K562 (cell line): ENCODE results near the gene MAGI2. TPM values are rescaled to one million over a fixed set of nuclear protein-coding genes. Genes with fewer than 3 reads are reported as not detected.

Experiments
- ATAC-seq: fragments of 200-7000 bp; cut with Tn5 transposase; 3 replicates; pipeline ENCODE4 v1.9.1; 2020; ENCODE audit warnings: moderate library complexity
- BruUV-seq: library from RNA; stranded (reverse); fragments of 400-500 nt; replicated peaks from 2 replicates; lab custom pipeline; 2021; lab: Mats Ljungman, UMichigan
- CTCF ChIA-PET: fragments of 300-600 bp; formaldehyde crosslinking; extraction: SDS; loops from one replicate; lab custom pipeline; 2021; ENCODE audit warnings: low intra/inter-chr PET ratio; lab: Yijun Ruan, JAX
- POLR2A ChIA-PET: fragments of 300-600, 350-650 bp; sonication (Branson Sonifier 250); formaldehyde crosslinking; extraction: SDS; loops from one replicate; lab custom pipeline; 2021; ENCODE audit warnings: antibody characterized with exemption, inconsistent platforms; lab: Yijun Ruan, JAX
- DNase-seq, 4 experiments: peaks; one replicate each; pipeline versions ENCODE4 v3.0.0 to v3.0.0-alpha.2; 2011 to 2018; ENCODE audit warnings: low spot score in 3 of 4, mixed read lengths in 3 of 4; ENCODE audit errors: extremely low read depth in 1 of 4
- FAIRE-seq: peaks from 2 replicates; lab custom pipeline; 2011; peaks lifted over from hg19 to GRCh38; lab: Jason Lieb, UNC
- H2AFZ ChIP-seq: 2 replicates; pipeline ENCODE4 v1.6.0; 2011; ENCODE audit warnings: low read depth, low read length, control low read depth, inconsistent platforms
- H3K27ac ChIP-seq: fragments of 200-600 bp; 3 replicates; pipeline ENCODE4 v1.8.0; 2011; ENCODE audit warnings: low read depth, mild to moderate bottlenecking, control low read depth, inconsistent platforms, low read length, moderate library complexity, mixed read lengths; ENCODE audit errors: extremely low read depth
- H3K27me3 ChIP-seq, 2 experiments: fragments of 300-600 bp in 1 of 2; 2 replicates in 1 of 2; 3 replicates in 1 of 2; pipeline versions ENCODE4 v1.6.0 to v1.8.0; 2011; ENCODE audit warnings: inconsistent platforms in 2 of 2, low read length in 2 of 2, mild to moderate bottlenecking in 1 of 2, mixed read lengths in 1 of 2, moderate library complexity in 1 of 2; ENCODE audit not compliant: control insufficient read depth in 2 of 2, insufficient read depth in 2 of 2
- H3K36me3 ChIP-seq: fragments of 300-600 bp; 3 replicates; pipeline ENCODE4 v1.8.0; 2011; ENCODE audit warnings: mild to moderate bottlenecking, low read length, inconsistent platforms; ENCODE audit not compliant: control insufficient read depth, insufficient read depth
- H3K4me1 ChIP-seq, 2 experiments: fragments of 200-600 bp in 1 of 2; replicated peaks in 1 of 2; 2 replicates in 1 of 2; 3 replicates in 1 of 2; pipeline versions ENCODE4 v1.5.1 to v1.8.0; 2011; ENCODE audit warnings: inconsistent platforms in 2 of 2, low read length in 2 of 2, mild to moderate bottlenecking in 1 of 2, mixed read lengths in 1 of 2, moderate library complexity in 1 of 2; ENCODE audit not compliant: control insufficient read depth in 2 of 2, insufficient read depth in 2 of 2
- H3K4me2 ChIP-seq: 2 replicates; pipeline ENCODE4 v1.6.1; 2011; ENCODE audit warnings: low read length, control low read depth, inconsistent platforms, mixed read lengths; ENCODE audit not compliant: insufficient read depth
- H3K4me3 ChIP-seq: fragments of 200-600 bp; sonication (generic), shearing (Covaris generic); 2 replicates; pipeline ENCODE4 v1.5.1; 2016; ENCODE audit warnings: control low read depth, inconsistent platforms
- H3K79me2 ChIP-seq: fragments of 200-600 bp; 3 replicates; pipeline ENCODE4 v1.8.0; 2011; ENCODE audit warnings: low read length, inconsistent platforms; ENCODE audit not compliant: control insufficient read depth, insufficient read depth
- H3K9ac ChIP-seq, 2 experiments: 2 replicates each; pipeline versions ENCODE4 v1.6.0 to v1.6.1; 2011; ENCODE audit warnings: low read depth in 2 of 2, low read length in 2 of 2, control low read depth in 1 of 2, inconsistent platforms in 1 of 2, mild to moderate bottlenecking in 1 of 2, mixed read lengths in 1 of 2; ENCODE audit not compliant: insufficient read depth in 1 of 2
- H3K9me1 ChIP-seq: one replicate; pipeline ENCODE4 v1.6.0; 2011; ENCODE audit warnings: inconsistent platforms, mild to moderate bottlenecking, low read length, moderate library complexity; ENCODE audit not compliant: control insufficient read depth, insufficient read depth
- H3K9me3 ChIP-seq: replicated peaks from 2 replicates; pipeline ENCODE4 v1.5.1; 2011; ENCODE audit warnings: low read depth, low read length, inconsistent platforms; ENCODE audit not compliant: control insufficient read depth, insufficient read depth
- H4K20me1 ChIP-seq: replicated peaks from 2 replicates; pipeline ENCODE4 v1.6.1; 2011; ENCODE audit warnings: low read length, inconsistent platforms, mixed read lengths; ENCODE audit not compliant: control insufficient read depth, insufficient read depth
- GTF2A2 ChIP-seq: IDR thresholded peaks from 2 replicates; pipeline ENCODE4 v1.6.1; 2016; ENCODE audit warnings: mild to moderate bottlenecking, missing genetic modification characterization, missing compliant biosample characterization
- MYC ChIP-seq, 2 experiments: fragments of 250-450 bp in 1 of 2; sonication (Bioruptor Pico) in 1 of 2; IDR thresholded peaks; 2 replicates each; pipeline versions ENCODE4 v1.5.1 to v1.6.1; 2012 to 2021; ENCODE audit warnings: low read depth in 2 of 2, borderline replicate concordance in 1 of 2, improper control_type of control experiment in 1 of 2, low read length in 1 of 2, mild to moderate bottlenecking in 1 of 2, moderate library complexity in 1 of 2
- RHOXF2B ChIP-seq: fragments of 250-450 bp; sonication (Bioruptor Pico); conservative IDR thresholded peaks from 2 replicates; pipeline ENCODE4 v1.5.1; 2021
- WGBS: fragments of 100-300 bp; shearing (Covaris generic); methylation state at CpG from one replicate; pipeline ENCODE4 v1.1.6; 2016; ENCODE audit warnings: low coverage, mixed read lengths; ENCODE audit not compliant: insufficient coverage; ENCODE audit errors: missing lambda C conversion rate; 5-methylcytosine and 5-hydroxymethylcytosine counted together
- in situ Hi-C: fragments of 300-500 bp; cut with MboI; formaldehyde crosslinking; loops from 4 replicates; pipeline ENCODE4 v1.15.0; 2018; ENCODE audit warnings: inconsistent platforms, mixed read lengths
- intact Hi-C: fragments of 100-400 bp; cut with micrococcal nuclease; formaldehyde crosslinking; loops from 2 replicates; pipeline ENCODE4 v1.14.2; 2022
- polyA plus RNA-seq, 8 experiments: library from polyadenylated mRNA; depleted of rRNA in 4 of 8; stranded (reverse) in 5 of 8; unstranded in 3 of 8; fragments of >200 nt; fragmentation: Nextera tagmentation in 2 of 8; fragmentation: Illumina TruSeq in 1 of 8; extraction: Ambion mirVana in 2 of 8; extraction: Trizol in 1 of 8; gene quantifications; 2 replicates each; pipeline versions ENCODE4 v1.2.1 to v1.2.3, GENCODE V29; 2011 to 2014; ENCODE audit warnings: inconsistent platforms in 1 of 8, missing spikeins in 1 of 8
- total RNA-seq, 7 experiments: library from RNA; depleted of rRNA in 6 of 7; stranded (reverse); fragments of >200 nt in 6 of 7; fragmentation: Illumina TruSeq in 2 of 7; extraction: Trizol in 2 of 7; gene quantifications; 2 replicates each; pipeline versions ENCODE4 v1.2.1 to v1.2.3, GENCODE V29; 2011 to 2021; ENCODE audit warnings: low replicate concordance in 1 of 7
- TF ChIP-seq, protein P1 (sequence below): fragments of 250-450 bp; sonication (Bioruptor Pico); IDR thresholded peaks from 2 replicates; pipeline ENCODE4 v1.8.0; 2022; ENCODE audit warnings: moderate library complexity, mild to moderate bottlenecking, inconsistent platforms
- TF ChIP-seq, protein P2 (sequence below): fragments of 450-650 bp; formaldehyde crosslinking; conservative IDR thresholded peaks from 2 replicates; pipeline ENCODE4 v1.4.0; 2022; ENCODE audit warnings: mild to moderate bottlenecking, missing genetic modification characterization

The MAGI2 gene
- total and polyA plus RNA-seq, 9 of the 15 experiments (the other 6 are each of a cell fraction or from before 2014, with no cell fraction given): 0.27 to 1.4 (median 0.70) TPM

DNA sequence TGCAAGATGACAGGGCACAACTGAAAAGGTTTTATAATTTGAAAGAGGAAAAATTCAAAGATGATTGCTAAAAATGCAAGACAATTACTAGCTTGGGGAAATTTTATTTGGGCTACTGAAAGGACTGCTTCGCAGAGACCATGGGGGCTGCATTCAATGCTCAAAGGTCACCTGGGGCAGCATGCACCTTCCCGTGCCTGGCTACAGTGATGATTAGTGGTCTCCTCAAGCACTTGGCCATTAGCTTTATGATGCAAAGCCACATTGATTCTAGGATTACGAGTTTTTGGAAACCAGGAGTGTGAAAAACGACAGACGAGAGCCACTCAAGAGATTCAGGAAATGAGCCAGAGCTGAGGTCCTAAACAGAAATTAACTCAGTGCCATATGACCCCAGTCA is 890.3 kb downstream of the MAGI2 start:
- no peak for ATAC-seq
- no peak for DNase-seq
- H3K36me3 ChIP-seq: no peaks in the 10 kb centered on the region
- WGBS: 0% methylated on average over 5 of the region's 5 CpGs
- TF ChIP-seq GTF2A2 (tag): no peak
- TF ChIP-seq MYC (IDR thresholded peaks at IDR 0.05; ENCODE audit: low read depth, low read length): no peak
- no peak for TF ChIP-seq MYC (CRISPR knock-in tag; IDR thresholded peaks at IDR 0.05; ENCODE audit: borderline replicate concordance, low read depth)
- TF ChIP-seq, protein P1, sequence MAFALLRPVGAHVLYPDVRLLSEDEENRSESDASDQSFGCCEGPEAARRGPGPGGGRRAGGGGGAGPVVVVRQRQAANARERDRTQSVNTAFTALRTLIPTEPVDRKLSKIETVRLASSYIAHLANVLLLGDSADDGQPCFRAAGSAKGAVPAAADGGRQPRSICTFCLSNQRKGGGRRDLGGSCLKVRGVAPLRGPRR (CRISPR knock-in tag): no peak
- TF ChIP-seq, protein P2, sequence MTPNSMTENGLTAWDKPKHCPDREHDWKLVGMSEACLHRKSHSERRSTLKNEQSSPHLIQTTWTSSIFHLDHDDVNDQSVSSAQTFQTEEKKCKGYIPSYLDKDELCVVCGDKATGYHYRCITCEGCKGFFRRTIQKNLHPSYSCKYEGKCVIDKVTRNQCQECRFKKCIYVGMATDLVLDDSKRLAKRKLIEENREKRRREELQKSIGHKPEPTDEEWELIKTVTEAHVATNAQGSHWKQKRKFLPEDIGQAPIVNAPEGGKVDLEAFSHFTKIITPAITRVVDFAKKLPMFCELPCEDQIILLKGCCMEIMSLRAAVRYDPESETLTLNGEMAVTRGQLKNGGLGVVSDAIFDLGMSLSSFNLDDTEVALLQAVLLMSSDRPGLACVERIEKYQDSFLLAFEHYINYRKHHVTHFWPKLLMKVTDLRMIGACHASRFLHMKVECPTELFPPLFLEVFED (CRISPR knock-in tag): no peak
- no peak for TF ChIP-seq RHOXF2B (CRISPR knock-in tag)
- TF ChIP-seq, all 486 proteins: peak for 0
- Histone ChIP-seq H3K79me2 (no peaks in the 10 kb centered on the region), H3K4me1 (no peaks in the 10 kb centered on the region), H3K9me1 (no peaks in the 10 kb centered on the region), H3K4me2 (no peak overlapping the region), H3K4me3 (no peak overlapping the region), H4K20me1 (no peaks in the 10 kb centered on the region), H3K27ac (no peak overlapping the region), H2AFZ (no peak overlapping the region), H3K9ac (no peak overlapping the region), H3K9me3 (no peaks in the 10 kb centered on the region), H3K27me3 (no peaks in the 10 kb centered on the region)
- ChIA-PET CTCF (interaction anchor here (0.6 kb wide), 1 partner anchor 441 kb away, joined by 3 read pairs; no protein-coding TSS in a partner anchor), POLR2A (no interaction called here)
- BruUV-seq: no TSS peak
- intact Hi-C loops (no loop called here), in situ Hi-C loops (no loop called here)
- FAIRE-seq: no peak
